ENCODE data around the gene SETSIP.
"Not testable (repeated sequence)": the region's sequence is repeated elsewhere in the genome, so short reads cannot be mapped to it uniquely, and the experiment has no call there.

The SETSIP gene

GRCh38 chr1:92029241-92029922 lies 45.8 kb downstream of the SETSIP start:
- H3K36me3 Mint-ChIP-seq = no peaks in the 10 kb centered on the region
- no peak for ATAC-seq
- H3K9me3 Mint-ChIP-seq = no peaks in the 10 kb centered on the region
- peaks cover 12% of the 10 kb centered on the region for H3K4me1 Mint-ChIP-seq
- DNase-seq (ENCODE audit: low spot score in 2 of 2) = no peak
- peak overlapping the region; percentile 68 for H3K4me3 Mint-ChIP-seq
- H3K27ac Mint-ChIP-seq = no peak overlapping the region

GRCh38 chr1:92026806-92027205 lies 48.4 kb downstream of the SETSIP start:
- DNase-seq (ENCODE audit: low spot score in 2 of 2) (no peak), ATAC-seq (no peak)
- no peak overlapping the region for H3K27ac Mint-ChIP-seq
- H3K36me3 Mint-ChIP-seq = no peaks in the 10 kb centered on the region
- H3K9me3 Mint-ChIP-seq = no peaks in the 10 kb centered on the region
- H3K4me3 Mint-ChIP-seq = no peak overlapping the region
- H3K4me1 Mint-ChIP-seq = peaks cover 12% of the 10 kb centered on the region

GRCh38 chr1:92026042-92026441 lies 49.2 kb downstream of the SETSIP start:
- peaks cover 12% of the 10 kb centered on the region for H3K4me1 Mint-ChIP-seq
- not testable (repeated sequence) for H3K4me3 Mint-ChIP-seq; H3K9me3 Mint-ChIP-seq; H3K36me3 Mint-ChIP-seq; ATAC-seq; DNase-seq (ENCODE audit: low spot score in 2 of 2); H3K27ac Mint-ChIP-seq

Measured in stimulated activated effector memory CD8-positive, alpha-beta T cell treated with anti-CD3 and anti-CD28 coated beads, Interleukin-12 subunit alpha, Interleukin-12 subunit beta, amount 100 ng/mL, for 72 hours (primary cell).